ENCODE measurements around the gene ADNP.
A peak's percentile ranks its signal among the peaks of the same experiment; 100 is the strongest.

ADNP gene

GRCh38 chr20:50932016-50932485 is 814 bp upstream of the ADNP start:
- no peak for DNase-seq (ENCODE audit: low spot score)

DNA sequence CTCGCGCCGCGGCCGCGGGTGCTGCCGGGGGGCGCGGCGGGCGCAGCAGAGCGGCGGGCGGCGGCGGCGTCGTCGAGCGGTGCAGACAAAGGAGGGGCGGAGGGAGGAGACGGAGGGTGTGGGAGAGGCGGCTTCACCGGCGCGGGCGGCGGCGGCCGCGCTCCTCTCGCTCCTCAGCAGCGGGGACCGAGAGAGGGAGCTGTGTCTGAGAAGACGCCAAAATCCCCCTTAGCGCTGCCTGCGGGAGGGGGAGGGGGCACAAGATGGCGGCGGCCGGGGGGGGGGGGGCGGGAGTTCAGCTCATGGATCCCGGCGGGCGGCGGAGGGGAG is 296 bp downstream of the ADNP start:
- peak; percentile 42 for DNase-seq (ENCODE audit: low spot score)

GRCh38 chr20:50930139-50930975 is 880 bp downstream of the ADNP start:
- DNase-seq (ENCODE audit: low spot score): no peak

GRCh38 chr20:50929299-50930138 is 1.7 kb downstream of the ADNP start:
- DNase-seq (ENCODE audit: low spot score): peak; percentile 96

DNA sequence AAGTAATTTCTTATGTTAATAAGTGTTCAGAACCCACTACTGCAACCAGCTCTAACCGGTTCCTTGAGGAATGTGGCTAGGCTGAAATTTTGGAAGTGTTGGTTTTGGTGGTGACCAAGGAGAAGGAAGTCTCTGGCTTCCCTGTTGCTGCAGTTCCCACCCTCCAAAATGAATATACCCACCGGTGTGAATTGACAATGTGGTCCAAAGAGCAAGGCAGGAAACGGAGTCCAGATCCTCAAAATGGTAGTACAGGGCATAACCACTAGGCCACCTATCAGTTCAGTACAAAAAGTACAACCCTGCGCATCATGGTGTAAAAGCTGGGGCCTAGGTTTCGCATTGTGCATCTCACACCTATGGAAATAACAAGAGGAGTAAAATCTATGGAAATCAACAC is 2.8 kb downstream of the ADNP start:
- DNase-seq (ENCODE audit: low spot score): no peak

- no peak for DNase-seq (ENCODE audit: low spot score)
These were observed 4.7 kb downstream of the ADNP start for GRCh38 chr20:50926530-50926929.

DNA sequence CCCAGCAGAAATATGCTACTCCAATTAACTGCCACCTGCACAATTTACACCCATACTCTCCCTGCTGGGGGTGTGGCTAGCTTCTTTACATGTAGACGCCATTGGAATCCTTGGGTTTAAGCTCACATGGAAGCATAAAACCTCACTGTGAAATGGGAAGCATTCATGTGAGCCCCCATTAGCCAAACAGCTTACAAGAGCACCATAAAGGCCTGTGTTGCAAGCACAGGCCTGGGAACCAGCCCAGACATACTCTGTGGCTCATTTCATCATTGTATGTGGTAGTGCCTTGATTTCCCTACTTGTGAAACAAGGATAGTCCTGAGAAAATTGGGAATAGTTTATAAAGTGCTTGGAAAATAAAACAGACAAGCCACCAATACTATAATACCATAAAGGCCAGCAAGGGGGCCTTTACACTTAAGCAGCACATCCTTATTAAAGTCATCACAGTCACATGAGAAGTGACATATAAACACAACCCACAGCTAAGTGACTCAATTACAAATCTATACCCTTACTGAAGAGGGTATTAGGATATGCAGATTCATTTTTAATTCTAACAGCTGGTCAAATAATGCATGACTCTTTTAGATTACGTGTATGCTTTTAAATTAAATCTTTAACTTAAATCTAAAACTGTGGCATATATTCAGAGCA is 6.8 kb downstream of the ADNP start:
- DNase-seq (ENCODE audit: low spot score): no peak

GRCh38 chr20:50921803-50922501 is 9.3 kb downstream of the ADNP start:
- no peak for DNase-seq (ENCODE audit: low spot score)

- no peak for DNase-seq (ENCODE audit: low spot score)
These were observed 10.2 kb downstream of the ADNP start for GRCh38 chr20:50920997-50921396.

DNA sequence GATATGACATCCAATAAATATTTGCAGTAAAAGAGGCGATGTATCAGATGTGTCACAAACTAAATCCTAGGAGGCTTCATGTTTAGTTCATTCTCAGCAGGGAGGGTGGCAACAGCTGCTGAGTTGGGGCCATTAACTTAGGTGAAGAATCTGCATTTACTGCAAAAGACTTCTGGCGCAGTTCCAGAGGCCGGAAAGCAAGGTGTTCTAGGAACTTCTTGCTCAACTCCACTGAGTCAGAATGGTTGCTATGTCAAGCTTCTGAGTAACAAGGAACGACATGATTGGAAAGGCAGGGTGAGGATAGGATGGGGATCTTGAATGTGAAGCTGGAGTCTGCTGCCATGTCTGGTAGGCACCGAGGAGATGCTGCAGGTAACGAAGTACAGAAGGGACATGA is 11.7 kb downstream of the ADNP start:
- no peak for DNase-seq (ENCODE audit: low spot score)

- no peak for DNase-seq (ENCODE audit: low spot score)
These were observed 12.8 kb downstream of the ADNP start for GRCh38 chr20:50918403-50918802.

GRCh38 chr20:50916934-50917333 is 14.3 kb downstream of the ADNP start:
- no peak for DNase-seq (ENCODE audit: low spot score)

- DNase-seq (ENCODE audit: low spot score): peak; percentile 57
These were observed 15.0 kb downstream of the ADNP start for GRCh38 chr20:50916257-50916656.

DNA sequence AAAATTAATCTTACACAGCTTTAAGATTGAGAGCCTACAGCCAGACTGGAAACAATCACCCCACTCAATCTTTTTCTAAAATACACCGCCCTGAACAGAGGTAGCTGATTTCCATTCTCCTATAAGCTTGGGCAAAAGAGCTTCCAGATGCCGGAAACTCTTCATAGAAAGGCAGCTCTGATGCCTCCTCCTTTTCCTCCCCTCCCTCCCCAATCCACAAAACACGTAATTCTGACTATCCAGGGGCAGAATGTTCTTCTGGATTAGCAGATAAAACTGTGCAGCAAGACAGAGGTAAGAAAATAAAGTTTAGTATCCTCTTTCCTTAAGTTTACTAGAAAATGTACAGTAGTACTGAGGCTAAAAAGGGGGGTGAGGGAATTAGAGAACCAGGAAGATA is 15.8 kb downstream of the ADNP start:
- no peak for DNase-seq (ENCODE audit: low spot score)

DNA sequence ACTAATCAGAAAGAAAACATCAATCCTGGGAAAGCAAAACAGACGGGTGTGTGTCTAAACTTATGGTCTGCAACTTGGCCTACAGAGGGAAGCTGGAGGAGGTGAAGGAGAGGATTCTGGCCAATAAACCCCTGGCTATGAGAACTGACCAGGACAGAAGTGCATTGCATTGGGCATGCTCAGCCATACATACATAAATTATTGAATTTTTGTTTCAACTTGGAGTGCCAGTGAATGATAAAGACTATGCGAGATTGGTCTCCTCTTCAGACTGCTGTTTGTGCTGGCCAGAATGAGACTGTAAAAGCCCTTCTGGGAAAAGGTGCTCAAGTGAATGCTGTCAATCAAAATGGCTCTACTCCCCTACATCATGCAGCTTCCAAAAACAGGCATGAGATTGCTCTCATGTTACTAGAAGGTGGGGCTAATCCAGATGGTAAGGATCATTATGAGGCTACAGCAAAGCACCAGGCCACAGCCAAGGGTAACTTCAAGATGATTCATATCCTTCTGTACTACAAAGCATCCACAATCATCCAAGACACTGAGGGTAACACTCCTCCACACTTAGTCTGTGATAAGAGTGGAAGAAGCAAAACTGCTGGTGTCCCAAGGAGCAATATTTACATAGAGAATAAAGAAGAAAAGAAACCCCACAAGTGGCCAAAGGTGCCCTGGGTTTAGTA is 17.4 kb downstream of the ADNP start:
- peak; percentile 30 for DNase-seq (ENCODE audit: low spot score)

- no peak for DNase-seq (ENCODE audit: low spot score)
These were observed 19.5 kb downstream of the ADNP start for GRCh38 chr20:50911716-50912115.

DNA sequence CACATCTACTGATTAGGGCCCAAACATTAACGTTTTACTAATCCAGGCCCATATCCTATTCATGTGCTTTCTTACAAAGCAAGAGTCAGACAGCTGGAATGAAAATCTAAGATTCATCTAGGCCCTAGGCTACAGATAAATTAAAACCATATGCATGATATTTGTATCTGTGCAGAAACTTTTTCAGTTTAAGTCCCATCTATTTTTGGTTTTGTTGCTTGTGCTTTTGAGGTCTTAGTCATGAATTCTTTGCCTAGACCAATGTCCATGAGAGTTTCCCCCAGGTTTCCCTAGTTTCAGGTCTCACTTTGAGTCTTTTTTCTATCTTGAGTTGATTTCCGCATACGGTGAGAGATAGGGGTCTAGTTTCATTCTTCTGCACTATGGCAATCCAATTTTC is 20.2 kb downstream of the ADNP start:
- DNase-seq (ENCODE audit: low spot score): no peak

DNA sequence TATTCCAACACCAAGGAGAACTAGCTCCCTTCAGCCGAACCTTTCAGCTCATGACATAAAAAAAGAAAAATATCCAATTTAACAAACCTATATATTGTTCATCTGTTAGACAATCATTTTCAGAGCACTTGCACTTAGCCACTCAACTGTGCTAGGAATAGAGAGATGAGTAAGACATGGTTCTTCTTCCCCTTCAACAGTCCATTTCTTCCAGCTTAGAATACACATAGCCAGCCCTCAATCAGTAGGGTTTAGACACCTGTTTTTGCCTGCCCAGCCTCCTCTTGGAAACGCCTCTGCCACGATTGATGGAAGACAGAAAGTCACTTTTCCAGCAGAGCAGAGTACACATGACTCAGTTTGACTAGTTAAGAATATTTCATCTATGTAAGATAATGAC is 21.8 kb downstream of the ADNP start:
- DNase-seq (ENCODE audit: low spot score): no peak

GRCh38 chr20:50904067-50904570 is 27.1 kb downstream of the ADNP start:
- no peak for DNase-seq (ENCODE audit: low spot score)

DNA sequence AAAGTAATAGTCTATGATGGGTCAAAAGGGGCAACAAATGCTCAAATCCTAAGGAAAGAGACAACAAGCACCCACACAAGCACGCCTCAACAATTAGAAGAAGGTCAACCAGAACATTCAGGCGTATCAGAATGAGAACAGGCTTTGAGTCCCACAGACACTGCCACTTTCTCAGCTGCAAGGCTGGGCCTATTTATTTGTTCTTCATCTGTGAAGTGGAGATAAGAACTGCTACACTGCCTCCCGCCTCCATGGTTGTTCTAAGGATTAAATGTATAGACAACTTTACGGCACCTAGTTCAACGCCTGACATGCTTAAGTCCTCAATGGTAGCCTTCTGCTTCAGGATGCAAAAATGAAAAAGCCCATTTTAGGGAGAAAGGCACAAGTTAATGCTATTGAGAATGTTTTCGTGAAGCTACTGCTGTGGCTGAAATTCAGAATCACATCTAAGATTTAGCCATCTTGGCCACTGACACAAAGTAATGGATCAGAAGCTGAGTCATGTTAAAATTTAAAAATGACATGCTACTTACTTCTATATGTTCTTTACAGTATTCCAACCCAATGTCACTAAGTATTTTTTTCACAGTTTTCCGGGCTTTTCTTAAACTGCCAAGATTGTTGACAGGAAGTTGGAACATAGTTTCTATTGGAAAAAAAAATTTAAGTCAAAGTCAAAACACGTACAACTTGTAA is 27.7 kb downstream of the ADNP start:
- DNase-seq (ENCODE audit: low spot score): no peak

DNA sequence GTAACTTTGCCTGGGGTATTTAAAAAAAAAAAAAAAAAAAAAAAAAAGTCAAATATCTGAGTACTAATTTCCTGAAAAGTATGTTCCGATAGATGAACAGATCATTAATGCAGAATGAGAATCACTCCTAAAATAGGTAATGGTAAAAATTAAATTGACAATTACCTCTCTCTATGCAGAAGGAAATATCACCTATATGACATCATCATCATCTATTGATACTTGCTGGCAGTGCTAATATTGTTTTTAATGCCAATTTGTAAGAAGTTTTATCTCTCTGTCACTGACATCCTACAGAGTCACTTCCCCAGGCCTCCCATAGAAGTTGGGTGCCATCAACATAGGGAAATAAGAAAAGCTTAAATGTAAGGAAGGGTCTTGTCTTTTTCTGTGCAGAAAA is 29.9 kb downstream of the ADNP start:
- DNase-seq (ENCODE audit: low spot score): no peak
